ENCODE results near the gene TIGD4. TPM values are rescaled to one million over a fixed set of nuclear protein-coding genes. Genes with fewer than 3 reads are reported as not detected.
"Not testable (repeated sequence)": the region's sequence is repeated elsewhere in the genome, so short reads cannot be mapped to it uniquely, and the experiment has no call there.

TIGD4 gene
- total and polyA plus RNA-seq, 7 donors: 0.25 to 0.83 (median 0.36) TPM; not detected in 2

- Histone ChIP-seq H3K27ac (no peak overlapping the region), H3K4me1 (no peaks in the 10 kb centered on the region), H3K9me3 (no peaks in the 10 kb centered on the region), H3K4me3 (no peak overlapping the region), H3K27me3 (no peaks in the 10 kb centered on the region), H3K36me3 (no peaks in the 10 kb centered on the region)
- 58 to 68% methylated on average over 3 of the region's 3 CpGs for WGBS, 2 donors
- TF ChIP-seq CTCF (IDR thresholded peaks at IDR 0.05) (no peak), EP300 (IDR thresholded peaks at IDR 0.05) (no peak), POLR2AphosphoS5 (IDR thresholded peaks at IDR 0.05) (no peak), POLR2A (IDR thresholded peaks at IDR 0.05) (no peak)
- DNase-seq: no peak
- intact Hi-C loops (cut with DNase I): no loop called here
Measured at GRCh38 chr4:152771741-152772533, 7.6 kb downstream of the TIGD4 start.

DNA sequence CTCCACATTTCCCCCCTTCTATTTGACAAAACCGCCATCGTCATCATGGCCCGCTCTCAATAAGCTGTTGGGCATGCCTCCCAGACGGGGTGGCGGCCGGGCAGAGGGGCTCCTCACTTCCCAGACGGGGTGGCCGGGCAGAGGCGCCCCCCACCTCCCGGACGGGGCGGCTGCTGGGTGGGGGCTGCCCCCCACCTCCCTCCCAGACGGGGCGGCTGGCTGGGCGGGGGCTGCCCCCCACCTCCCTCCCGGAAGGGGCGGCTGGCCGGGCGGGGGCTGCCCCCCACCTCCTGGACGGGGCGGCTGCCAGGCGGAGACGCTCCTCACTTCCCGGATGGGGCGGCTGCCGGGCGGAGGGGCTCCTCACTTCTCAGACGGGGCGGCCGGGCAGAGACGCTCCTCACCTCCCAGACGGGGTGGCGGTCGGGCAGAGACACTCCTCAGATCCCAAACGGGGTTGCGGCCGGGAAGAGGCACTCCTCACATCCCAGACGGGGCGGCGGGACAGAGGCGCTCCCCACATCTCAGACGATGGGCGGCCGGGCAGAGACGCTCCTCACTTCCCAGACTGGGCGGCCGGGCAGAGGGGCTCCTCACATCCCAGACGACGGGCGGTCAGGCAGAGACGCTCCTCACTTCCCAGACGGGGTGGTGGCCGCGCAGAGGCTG, 14.3 kb downstream of the TIGD4 start:
- H3K4me1 ChIP-seq; H3K27ac ChIP-seq; H3K9me3 ChIP-seq; intact Hi-C loops (cut with DNase I); H3K27me3 ChIP-seq; H3K36me3 ChIP-seq; H3K4me3 ChIP-seq; DNase-seq: not testable (repeated sequence)
- WGBS, 2 donors: 92 to 94% methylated on average over 54 of the region's 54 CpGs

DNA sequence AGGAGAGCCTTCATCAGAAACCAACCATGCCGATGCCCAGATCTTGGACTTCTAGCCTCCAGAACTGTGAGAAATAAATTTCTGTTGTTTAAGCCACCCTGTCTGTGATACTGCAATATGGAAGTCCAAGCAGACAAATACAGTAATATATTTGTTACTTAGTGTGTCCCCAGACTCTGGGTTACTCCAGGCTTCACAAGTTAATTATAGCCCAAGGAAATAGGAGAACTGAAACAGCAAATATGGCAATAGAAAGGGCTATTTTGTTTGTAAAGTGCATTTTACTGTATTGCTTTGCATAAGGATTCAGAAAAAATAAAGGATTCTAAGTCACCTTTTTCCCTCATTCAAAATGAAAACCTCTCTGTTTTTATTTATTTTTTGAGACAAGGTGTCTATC, 15.7 kb downstream of the TIGD4 start:
- no peaks in the 10 kb centered on the region for H3K9me3 ChIP-seq
- H3K27ac ChIP-seq: no peak overlapping the region
- no peaks in the 10 kb centered on the region for H3K4me1 ChIP-seq
- H3K36me3 ChIP-seq: no peaks in the 10 kb centered on the region
- H3K4me3 ChIP-seq: no peak overlapping the region
- no peak for DNase-seq
- 91 to 100% methylated on average over 1 of the region's 1 CpG for WGBS, 2 donors
- intact Hi-C loops (cut with DNase I): no loop called here
- TF ChIP-seq EP300 (IDR thresholded peaks at IDR 0.05) (no peak), CTCF (IDR thresholded peaks at IDR 0.05) (no peak), POLR2AphosphoS5 (IDR thresholded peaks at IDR 0.05) (no peak), POLR2A (IDR thresholded peaks at IDR 0.05) (no peak)
- H3K27me3 ChIP-seq: no peaks in the 10 kb centered on the region

DNA sequence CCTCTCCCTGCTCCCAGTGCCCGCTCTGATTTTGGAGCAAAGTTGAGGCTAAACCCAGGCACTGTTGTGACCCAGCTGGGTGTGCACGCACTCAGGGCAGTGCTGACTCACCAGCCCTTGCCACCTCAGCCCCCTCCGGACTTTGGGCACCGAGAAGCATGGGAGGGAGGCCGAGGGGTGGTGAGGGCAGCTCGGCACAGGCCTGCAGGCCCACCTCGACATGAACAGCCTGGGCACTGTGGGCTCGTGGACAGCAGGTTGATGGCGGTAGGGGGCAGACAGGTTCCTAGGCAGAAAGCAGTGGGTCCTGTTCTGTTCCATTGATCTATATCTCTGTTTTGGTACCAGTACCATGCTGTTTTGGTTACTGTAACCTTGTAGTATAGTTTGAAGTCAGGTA, 30.9 kb downstream of the TIGD4 start:
- no peak for DNase-seq
- Histone ChIP-seq H3K27ac (no peak overlapping the region), H3K4me3 (no peak overlapping the region), H3K27me3 (no peaks in the 10 kb centered on the region), H3K36me3 (no peaks in the 10 kb centered on the region), H3K9me3 (no peaks in the 10 kb centered on the region), H3K4me1 (no peaks in the 10 kb centered on the region)
- TF ChIP-seq POLR2AphosphoS5 (IDR thresholded peaks at IDR 0.05) (no peak), EP300 (IDR thresholded peaks at IDR 0.05) (no peak), POLR2A (IDR thresholded peaks at IDR 0.05) (no peak), CTCF (IDR thresholded peaks at IDR 0.05) (no peak)
- 97% methylated on average over 9 of the region's 9 CpGs for WGBS, 2 donors
- intact Hi-C loops (cut with DNase I): no loop called here

GRCh38 chr4:152747444-152747843, 32.1 kb downstream of the TIGD4 start:
- H3K27ac ChIP-seq: no peak overlapping the region
- 75 to 86% methylated on average over 2 of the region's 2 CpGs for WGBS, 2 donors
- H3K27me3 ChIP-seq: no peaks in the 10 kb centered on the region
- no peaks in the 10 kb centered on the region for H3K9me3 ChIP-seq
- no peak overlapping the region for H3K4me3 ChIP-seq
- DNase-seq: no peak
- no peaks in the 10 kb centered on the region for H3K4me1 ChIP-seq
- H3K36me3 ChIP-seq: no peaks in the 10 kb centered on the region
- intact Hi-C loops (cut with DNase I): no loop called here
- no peak for TF ChIP-seq POLR2AphosphoS5 (IDR thresholded peaks at IDR 0.05)
- no peak for TF ChIP-seq CTCF (IDR thresholded peaks at IDR 0.05)
- TF ChIP-seq POLR2A (IDR thresholded peaks at IDR 0.05): no peak
- no peak for TF ChIP-seq EP300 (IDR thresholded peaks at IDR 0.05)
